SK-MEL-5 (cell line): Measurements from ENCODE around the gene THEMIS. TPM values are rescaled to one million over a fixed set of nuclear protein-coding genes. Genes with fewer than 3 reads are reported as not detected.

Experiments used
- DNase-seq: peaks from one replicate; pipeline ENCODE4 v3.0.0-alpha.2; 2016; ENCODE audit warnings: low read depth, low spot score
- in situ Hi-C: cut with HindIII; loops from 2 replicates; pipeline ENCODE4 v1.10.0; 2016; ENCODE audit warnings: low sequenced_read_pairs, high pct_unique_total_duplicates, low pct_unique_long_range_greater_than_20kb
- total RNA-seq: library from RNA; depleted of rRNA; stranded (reverse); fragments of >200 nt; shearing (Covaris generic); gene quantifications from 2 replicates; pipeline ENCODE4 v1.2.3, GENCODE V29; 2014

Gene THEMIS
- total RNA-seq, 1 experiment from 2014 or later, result not detected

DNA sequence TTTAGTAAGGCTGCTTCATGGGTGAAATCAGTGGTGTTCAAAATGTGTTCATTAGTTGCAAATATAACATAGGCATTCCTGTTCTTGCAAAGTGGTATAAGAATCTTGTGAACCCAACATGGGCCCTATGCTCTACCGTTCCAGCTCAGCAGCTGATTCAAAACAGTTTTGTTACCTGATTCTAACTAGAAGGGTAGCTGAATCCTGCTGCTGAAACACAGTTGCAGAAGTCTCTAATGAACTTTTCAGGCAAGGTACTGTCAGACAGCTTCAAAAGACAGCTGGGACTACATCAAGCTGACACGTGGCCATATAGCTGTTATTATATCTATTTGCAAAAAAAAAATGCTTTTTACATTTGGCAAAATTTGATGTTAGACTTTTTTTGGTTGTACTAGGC is 22.7 kb downstream of the THEMIS start:
- DNase-seq, result no peak
- in situ Hi-C loops, result no loop called here

- no peak for DNase-seq
- in situ Hi-C loops, result no loop called here
Measured at GRCh38 chr6:127877231-127877630, 23.6 kb downstream of the THEMIS start.

DNA sequence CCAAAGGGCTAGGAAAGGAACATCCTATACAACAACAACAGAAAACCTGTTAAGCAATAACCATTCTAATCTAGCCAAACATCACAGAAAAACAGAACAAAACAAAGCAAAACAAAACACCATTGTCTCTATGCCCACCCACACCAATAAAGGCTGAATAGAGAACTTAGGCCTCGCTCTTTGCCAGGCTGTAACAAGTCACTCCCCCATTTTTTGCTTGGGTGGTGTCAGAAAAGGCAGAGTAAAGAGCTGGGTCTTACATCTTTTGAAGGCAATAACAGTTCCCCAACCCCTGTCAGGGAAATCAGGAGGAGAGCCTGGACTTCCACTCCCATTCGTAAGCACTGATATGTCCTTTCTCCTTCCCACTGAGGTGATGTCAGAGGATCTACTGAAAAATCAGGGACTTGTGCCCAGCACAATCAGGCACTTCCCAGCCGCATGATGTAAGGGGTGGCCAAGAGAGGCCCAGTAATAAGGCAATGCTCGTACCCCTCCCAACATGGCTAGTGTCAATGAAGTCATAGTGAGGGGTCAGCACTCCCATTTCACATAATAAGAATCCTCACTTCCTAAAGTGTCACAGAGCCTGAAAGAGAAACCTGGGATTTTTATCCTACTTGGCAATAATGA is 31.0 kb downstream of the THEMIS start:
- DNase-seq, result no peak
- in situ Hi-C loops, result loop anchor here (25.0 kb wide), 1 partner anchor 467 kb away; no protein-coding TSS in a partner anchor

- DNase-seq, result no peak
- in situ Hi-C loops, result loop anchor here (25.0 kb wide), 1 partner anchor 468 kb away; no protein-coding TSS in a partner anchor
Measured at GRCh38 chr6:127869183-127869582, 31.7 kb downstream of the THEMIS start.

- no peak for DNase-seq
- in situ Hi-C loops, result loop anchor here (25.0 kb wide), 1 partner anchor 469 kb away; no protein-coding TSS in a partner anchor
Measured at GRCh38 chr6:127868338-127868737, 32.5 kb downstream of the THEMIS start.

DNA sequence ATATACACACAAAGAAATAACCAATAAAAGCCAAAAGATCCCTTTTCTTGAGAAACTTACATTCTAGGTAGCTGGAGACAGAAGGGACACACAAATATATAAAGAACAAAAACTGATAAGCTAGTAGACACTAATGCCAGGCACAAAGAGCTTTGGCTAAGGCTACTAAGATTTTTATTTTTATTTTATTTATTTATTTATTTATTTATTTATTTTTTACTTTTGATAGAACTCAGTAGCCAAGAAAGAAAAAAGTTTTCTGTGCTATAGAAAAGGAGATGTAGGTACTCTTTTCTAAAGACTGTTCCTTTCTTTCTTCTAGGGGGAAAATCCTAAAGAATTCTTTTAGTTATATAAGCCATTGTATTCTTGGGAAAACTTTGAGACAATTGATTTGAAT is 34.1 kb downstream of the THEMIS start:
- DNase-seq, result no peak
- in situ Hi-C loops, result loop anchor here (25.0 kb wide), 1 partner anchor 471 kb away; no protein-coding TSS in a partner anchor

DNA sequence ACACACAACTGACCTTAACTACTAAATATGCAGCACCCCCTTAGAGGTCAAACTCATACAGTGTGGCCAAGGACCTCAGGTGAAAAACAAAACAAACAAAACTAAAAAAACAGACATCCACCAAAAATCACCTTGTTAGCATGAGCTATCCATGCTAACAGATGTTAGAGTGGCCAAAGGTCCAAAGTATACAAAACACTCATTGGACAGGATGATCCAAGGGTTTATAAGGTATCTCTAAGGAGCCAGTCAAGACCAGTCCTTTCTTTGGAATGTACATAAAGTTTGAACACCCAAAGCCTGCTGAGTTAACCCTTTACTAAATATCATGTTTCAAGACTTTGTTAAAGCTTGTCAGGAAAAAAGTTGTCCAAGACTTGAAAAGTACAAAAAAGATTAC is 35.8 kb downstream of the THEMIS start:
- in situ Hi-C loops, result loop anchor here (25.0 kb wide), 1 partner anchor 472 kb away; no protein-coding TSS in a partner anchor
- no peak for DNase-seq

GRCh38 chr6:127864701-127865100 is 36.2 kb downstream of the THEMIS start:
- in situ Hi-C loops, result loop anchor here (25.0 kb wide), 1 partner anchor 473 kb away; no protein-coding TSS in a partner anchor

DNA sequence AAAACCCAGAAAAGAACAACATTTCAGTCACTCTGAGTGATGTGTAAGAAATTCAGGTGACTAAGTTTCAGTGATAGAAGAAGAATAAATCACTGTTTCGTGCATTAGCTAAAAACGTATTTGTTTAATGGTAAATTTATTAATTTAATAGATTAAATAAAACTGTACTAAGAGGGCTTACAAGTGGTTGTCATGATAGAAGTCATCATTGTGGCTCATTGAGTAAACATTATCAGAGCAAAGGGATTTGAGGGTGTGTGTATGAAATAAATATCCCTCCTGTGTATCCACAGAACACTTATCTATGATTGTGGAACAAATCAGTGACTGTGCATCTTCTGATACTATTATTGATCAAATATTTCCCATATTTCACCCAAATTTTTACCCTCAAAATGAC is 40.1 kb downstream of the THEMIS start:
- no peak for DNase-seq
- in situ Hi-C loops, result loop anchor here (25.0 kb wide), 1 partner anchor 477 kb away; no protein-coding TSS in a partner anchor

More at GRCh38 chr6:127864701-127865100, 36.2 kb downstream of the THEMIS start:
- DNase-seq, result no peak

DNA sequence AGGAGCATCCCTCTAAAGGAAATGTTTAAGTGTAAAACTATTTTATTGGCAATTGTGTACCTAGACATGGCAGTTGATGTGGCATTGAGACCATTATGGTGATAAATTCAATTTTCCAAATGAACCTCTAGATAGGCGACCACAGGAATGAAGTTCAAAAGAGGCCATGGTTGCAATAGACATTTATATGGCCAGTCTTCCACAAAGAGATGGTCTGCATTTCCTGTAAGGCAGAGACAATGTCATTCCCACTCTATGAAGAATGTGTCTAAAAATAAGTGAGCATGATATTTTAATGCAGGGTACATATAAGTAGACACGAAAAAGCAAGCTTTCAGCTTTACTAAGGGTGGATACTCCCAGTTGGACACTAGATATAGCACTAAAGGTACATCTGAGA is 40.9 kb downstream of the THEMIS start:
- in situ Hi-C loops, result loop anchor here (25.0 kb wide), 1 partner anchor 477 kb away; no protein-coding TSS in a partner anchor
- DNase-seq, result no peak

DNA sequence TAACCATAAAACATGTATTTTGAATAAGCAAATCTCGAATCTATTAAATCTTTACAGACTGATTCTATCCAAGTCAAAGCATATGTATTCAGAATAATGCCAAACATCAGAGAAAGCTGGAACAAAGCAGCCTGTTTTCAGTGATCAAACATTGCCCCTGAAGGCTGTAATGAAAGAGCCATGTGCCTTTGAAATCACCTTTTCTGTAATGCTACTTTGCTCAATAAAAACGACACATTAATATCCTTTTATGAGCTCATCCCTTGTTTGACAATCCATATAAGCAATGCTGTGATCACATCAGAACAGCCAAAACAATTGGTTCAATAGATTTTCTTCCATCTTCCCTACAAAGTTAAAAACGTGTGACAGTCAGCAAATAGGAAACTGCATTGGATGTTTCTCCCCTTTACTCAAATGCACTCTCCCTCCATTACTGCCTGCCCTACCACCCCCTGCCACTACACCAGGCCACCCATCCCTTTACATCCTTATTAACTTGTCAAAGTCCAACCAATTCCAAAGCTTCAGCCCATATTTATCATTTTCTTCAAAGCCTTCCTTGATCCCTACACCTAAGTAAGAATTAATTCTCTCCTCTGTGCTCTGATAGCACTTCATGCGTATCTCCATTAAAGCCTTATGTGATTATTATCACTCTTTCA is 42.0 kb downstream of the THEMIS start:
- in situ Hi-C loops, result loop anchor here (25.0 kb wide), 1 partner anchor 478 kb away; no protein-coding TSS in a partner anchor
- no peak for DNase-seq

GRCh38 chr6:127857051-127857637 is 43.7 kb downstream of the THEMIS start:
- no peak for DNase-seq
- in situ Hi-C loops, result loop anchor here (25.0 kb wide), 1 partner anchor 480 kb away; no protein-coding TSS in a partner anchor

DNA sequence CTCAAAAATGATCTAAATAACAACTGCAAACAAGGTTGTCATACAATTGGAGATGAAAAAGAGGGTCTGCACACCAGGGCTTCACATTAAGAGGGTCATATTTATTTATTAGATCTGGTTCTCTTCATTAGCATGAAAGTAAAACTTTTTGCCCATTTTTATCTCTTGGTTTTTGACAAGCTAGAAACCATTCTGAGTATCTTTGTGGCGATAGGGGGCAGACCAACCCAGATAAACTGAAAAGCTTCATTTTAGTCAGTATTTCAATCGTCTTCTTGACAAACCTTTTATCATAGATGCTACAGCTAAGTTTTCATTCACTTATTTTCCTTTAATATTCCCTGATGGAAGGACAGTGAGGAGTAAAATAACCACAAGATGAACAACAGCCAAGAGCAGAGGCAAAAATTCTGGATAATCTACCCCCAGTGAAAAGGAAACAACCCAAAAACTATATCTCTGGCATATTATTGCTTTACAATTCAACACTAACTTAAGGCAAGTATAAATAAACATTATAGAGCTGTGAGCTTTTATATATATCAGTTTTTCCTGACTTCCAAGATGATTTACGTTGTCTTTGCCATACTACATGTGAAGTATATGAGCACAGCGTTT is 45.2 kb downstream of the THEMIS start:
- DNase-seq, result peak; percentile 55
- in situ Hi-C loops, result loop anchor here (25.0 kb wide), 1 partner anchor 482 kb away; no protein-coding TSS in a partner anchor

GRCh38 chr6:127854009-127854408 is 46.8 kb downstream of the THEMIS start:
- DNase-seq, result peak; percentile 29
- in situ Hi-C loops, result loop anchor here (25.0 kb wide), 1 partner anchor 483 kb away; no protein-coding TSS in a partner anchor

DNA sequence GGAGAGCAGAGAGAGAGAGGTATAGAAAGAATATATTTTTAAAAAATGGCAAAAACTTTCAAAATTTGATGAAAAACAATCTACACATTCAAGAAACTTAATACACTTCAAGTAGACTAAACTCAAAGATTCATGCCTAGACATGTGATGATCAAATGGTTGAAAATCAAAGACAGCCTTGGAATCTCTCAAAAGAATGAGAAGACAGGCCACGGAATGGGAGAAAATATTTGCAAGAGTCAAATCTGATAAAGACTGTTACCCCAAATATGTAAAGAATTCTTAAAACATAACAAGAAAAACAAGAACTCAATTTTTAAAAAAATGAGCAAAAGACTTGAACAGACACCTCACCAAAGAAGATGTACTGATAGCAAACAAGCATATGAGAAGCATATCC is 49.7 kb downstream of the THEMIS start:
- DNase-seq, result no peak
- in situ Hi-C loops, result loop anchor here (25.0 kb wide), 1 partner anchor 486 kb away; no protein-coding TSS in a partner anchor

DNA sequence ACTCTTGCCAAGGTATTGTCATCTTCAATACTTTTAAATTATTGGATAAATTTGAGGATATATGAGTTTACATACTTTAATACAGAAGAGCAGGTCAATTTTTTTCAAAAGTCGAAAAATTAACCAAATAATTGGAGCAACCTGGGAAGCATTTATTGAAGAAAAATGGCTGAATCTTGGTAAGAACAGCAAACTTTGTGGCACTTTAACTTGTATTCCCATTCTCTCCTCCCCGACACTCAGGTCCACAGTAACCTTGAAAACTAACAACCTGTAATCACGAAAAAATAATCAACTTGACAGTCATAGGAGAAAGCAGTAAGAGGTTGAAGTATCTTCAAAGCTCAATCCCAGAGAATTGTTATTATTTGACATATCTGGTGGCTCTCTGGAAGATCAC is 55.6 kb downstream of the THEMIS start:
- in situ Hi-C loops, result no loop called here
- DNase-seq, result no peak

GRCh38 chr6:127844529-127844928 is 56.3 kb downstream of the THEMIS start:
- in situ Hi-C loops, result no loop called here
- no peak for DNase-seq

DNA sequence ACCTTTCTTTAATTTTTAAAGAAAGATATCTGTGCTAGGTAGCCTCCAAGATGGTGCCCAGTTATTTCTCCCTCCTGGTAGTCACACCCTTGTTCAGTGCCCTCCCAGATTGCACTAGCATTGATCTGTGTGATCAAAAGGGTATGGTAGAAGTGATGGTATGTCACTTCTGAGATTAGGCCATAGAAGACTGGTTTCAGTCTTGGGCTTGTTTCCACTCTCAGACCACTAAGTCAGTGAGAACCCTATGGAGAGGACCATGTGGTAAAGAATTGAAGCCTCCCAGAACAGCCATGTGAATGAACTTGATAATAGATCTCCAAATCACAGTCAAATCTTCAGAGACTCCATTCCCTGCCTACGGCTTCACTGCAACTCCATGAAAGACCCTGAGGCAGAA is 57.3 kb downstream of the THEMIS start:
- in situ Hi-C loops, result no loop called here
- DNase-seq, result no peak
